GM12801 (cell line): ENCODE measurements around the gene FEM1B.

Experiments
- CTCF ChIP-seq: IDR thresholded peaks from one replicate; pipeline ENCODE4 v1.5.1; 2011; ENCODE audit warnings: control low read depth; ENCODE audit not compliant: insufficient read length; ENCODE audit errors: extremely low read depth

The FEM1B gene

GRCh38 chr15:68262514-68263356 is 14.8 kb upstream of the FEM1B start:
- no peak for TF ChIP-seq CTCF

GRCh38 chr15:68264282-68264681 is 13.3 kb upstream of the FEM1B start:
- TF ChIP-seq CTCF: no peak

- no peak for TF ChIP-seq CTCF
These were observed 12.5 kb upstream of the FEM1B start for GRCh38 chr15:68265081-68265480.

- no peak for TF ChIP-seq CTCF
These were observed 11.9 kb upstream of the FEM1B start for GRCh38 chr15:68265674-68266073.

GRCh38 chr15:68268405-68268804 is 9.1 kb upstream of the FEM1B start:
- no peak for TF ChIP-seq CTCF

GRCh38 chr15:68271854-68272471 is 5.6 kb upstream of the FEM1B start:
- no peak for TF ChIP-seq CTCF

GRCh38 chr15:68272721-68273271 is 4.7 kb upstream of the FEM1B start:
- no peak for TF ChIP-seq CTCF
